ENCODE data around the gene CDC34. TPM values are rescaled to one million over a fixed set of nuclear protein-coding genes. Genes with fewer than 3 reads are reported as not detected.
A peak's percentile ranks its signal among the peaks of the same experiment; 100 is the strongest.

The CDC34 gene
- total and polyA plus RNA-seq, 5 donors from 2014 or later: 32.2 to 39.2 (median 36.9) TPM

DNA sequence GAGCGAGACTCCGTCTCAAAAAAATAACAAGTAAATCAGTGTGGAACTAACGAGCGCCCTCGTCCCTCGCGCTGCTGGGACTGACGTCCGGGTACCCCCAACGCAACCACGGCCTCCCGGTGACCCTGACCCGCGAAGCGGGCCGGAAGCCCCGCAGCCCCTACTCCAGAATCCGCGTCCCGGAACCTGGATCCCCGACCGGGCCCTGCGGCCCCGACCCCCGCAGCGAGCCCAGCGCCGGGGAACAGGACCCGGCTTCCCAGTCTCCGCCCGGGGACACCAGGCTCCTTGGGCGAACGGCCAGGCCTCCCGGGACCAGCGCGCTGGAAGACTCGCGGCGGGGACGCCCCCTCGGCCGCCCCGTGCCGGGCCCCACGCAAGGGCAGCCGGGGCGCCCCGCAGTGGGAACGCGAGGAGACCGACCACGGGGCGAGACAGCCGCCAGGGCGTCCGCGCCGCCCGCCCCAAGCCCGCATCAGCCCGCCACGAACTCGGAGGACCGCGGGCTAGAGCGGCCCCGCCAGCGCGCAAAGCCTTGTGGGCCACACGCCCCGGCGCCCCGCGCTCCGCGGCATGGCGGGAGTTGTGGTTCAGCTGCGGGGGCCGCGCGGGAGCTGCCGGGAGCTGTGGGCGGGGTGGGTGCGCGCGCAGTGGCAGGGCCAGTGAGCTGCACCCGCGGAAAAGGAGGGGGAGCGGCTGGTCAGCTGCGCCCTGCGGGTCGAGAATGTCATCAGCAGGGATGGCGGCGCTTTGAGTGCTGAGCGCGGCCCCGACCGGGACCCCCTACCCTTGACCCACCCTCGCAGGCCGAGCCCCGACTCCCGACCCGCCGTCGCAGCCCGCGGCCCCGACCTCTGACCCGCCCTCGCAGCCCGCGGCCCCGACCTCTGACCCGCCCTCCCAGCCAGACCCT, 42.8 kb upstream of the CDC34 start:
- Mint-ChIP-seq H3K4me1 (peaks cover 0 to 20% (median under 1%) of the 10 kb centered on the region in 4 donors), H3K4me3 (peak overlapping the region; percentile 79 to 92 (median 85)), H3K36me3 (no peaks in the 10 kb centered on the region), H3K27ac (peak overlapping the region in 2 of 3 donors; percentile 76 to 93), H3K9me3 (peaks cover 0 to 4% (median 0%) of the 10 kb centered on the region in 7 donors), H3K27me3 (peaks cover 11% of the 10 kb centered on the region)
- peak; percentile 88 to 95 (median 91) for DNase-seq
- peak overlapping the region; percentile 37 for H3K4me3 ChIP-seq (ENCODE audit: low read depth, low read length)
- H3K4me1 ChIP-seq (ENCODE audit: control insufficient read depth, insufficient read depth, low read length, poor library complexity, severe bottlenecking): peaks cover 14% of the 10 kb centered on the region
- H3K9me3 ChIP-seq (ENCODE audit: control insufficient read depth in 2 of 2, low read length in 2 of 2): no peaks in the 10 kb centered on the region
- no peaks in the 10 kb centered on the region for H3K36me3 ChIP-seq (ENCODE audit: control insufficient read depth, insufficient read depth, low read length)
- ATAC-seq (ENCODE audit: low read depth in 2 of 2): peak; percentile 98
- peak overlapping the region; percentile 82 for H3K27ac ChIP-seq (ENCODE audit: insufficient read depth, low read length, poor library complexity, severe bottlenecking)
- no peaks in the 10 kb centered on the region for H3K27me3 ChIP-seq (ENCODE audit: control insufficient read depth, insufficient read depth, low read length)

DNA sequence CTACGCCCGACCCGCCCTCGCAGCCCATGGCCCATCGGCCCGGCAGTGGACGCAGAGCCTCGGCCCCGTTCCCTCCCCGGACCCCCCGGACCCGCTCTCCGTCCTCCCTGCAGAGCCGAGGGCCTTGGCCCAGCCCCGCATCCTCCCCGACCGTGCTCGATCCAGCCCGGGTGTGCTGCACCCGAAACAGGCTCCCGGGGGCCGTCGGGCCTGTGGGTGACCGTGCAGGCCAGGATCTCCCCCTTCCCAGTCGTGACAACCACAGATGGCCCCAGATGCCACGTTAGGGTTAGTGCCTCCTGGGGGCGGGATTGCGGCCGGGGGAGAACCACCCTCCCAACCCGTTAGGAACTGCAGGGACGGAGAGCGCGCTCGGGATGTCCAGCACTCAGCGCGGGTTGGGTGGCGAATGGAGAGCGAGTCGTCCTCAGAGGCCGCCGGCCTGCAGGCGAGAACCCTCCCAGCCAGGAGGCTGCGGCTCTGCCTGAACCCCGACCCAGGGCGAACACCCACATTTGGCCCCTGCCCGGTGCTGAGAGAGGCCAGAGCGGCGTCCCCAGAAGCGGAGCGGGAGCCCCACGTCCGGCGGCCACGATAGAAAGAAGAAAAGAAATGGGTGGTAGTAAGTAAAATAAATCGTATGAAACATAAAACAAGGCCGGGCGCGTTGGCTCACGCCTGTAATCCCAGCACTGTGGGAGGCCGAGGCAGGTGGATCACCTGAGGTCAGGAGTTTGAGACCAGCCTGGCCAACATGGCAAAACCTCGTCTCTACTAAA, 42.0 kb upstream of the CDC34 start:
- peak in 1 of 2 donors; percentile 2 for ATAC-seq (ENCODE audit: low read depth in 2 of 2)
- peaks cover 7% of the 10 kb centered on the region for H3K27me3 Mint-ChIP-seq
- no peaks in the 10 kb centered on the region for H3K27me3 ChIP-seq (ENCODE audit: control insufficient read depth, insufficient read depth, low read length)
- peaks cover 0 to 21% (median 1%) of the 10 kb centered on the region in 4 donors for H3K4me1 Mint-ChIP-seq
- H3K4me3 ChIP-seq (ENCODE audit: low read depth, low read length): no peak overlapping the region
- peak overlapping the region; percentile 79 to 85 (median 82) for H3K4me3 Mint-ChIP-seq
- peaks cover 14% of the 10 kb centered on the region for H3K4me1 ChIP-seq (ENCODE audit: control insufficient read depth, insufficient read depth, low read length, poor library complexity, severe bottlenecking)
- DNase-seq: peak in 1 of 3 donors; percentile 30
- no peaks in the 10 kb centered on the region for H3K9me3 ChIP-seq (ENCODE audit: control insufficient read depth in 2 of 2, low read length in 2 of 2)
- H3K27ac ChIP-seq (ENCODE audit: insufficient read depth, low read length, poor library complexity, severe bottlenecking): peak overlapping the region; percentile 82
- no peaks in the 10 kb centered on the region for H3K36me3 Mint-ChIP-seq
- peaks cover 0 to 4% (median 0%) of the 10 kb centered on the region in 7 donors for H3K9me3 Mint-ChIP-seq
- H3K36me3 ChIP-seq (ENCODE audit: control insufficient read depth, insufficient read depth, low read length): no peaks in the 10 kb centered on the region
- H3K27ac Mint-ChIP-seq: peak overlapping the region in 1 of 3 donors; percentile 91

DNA sequence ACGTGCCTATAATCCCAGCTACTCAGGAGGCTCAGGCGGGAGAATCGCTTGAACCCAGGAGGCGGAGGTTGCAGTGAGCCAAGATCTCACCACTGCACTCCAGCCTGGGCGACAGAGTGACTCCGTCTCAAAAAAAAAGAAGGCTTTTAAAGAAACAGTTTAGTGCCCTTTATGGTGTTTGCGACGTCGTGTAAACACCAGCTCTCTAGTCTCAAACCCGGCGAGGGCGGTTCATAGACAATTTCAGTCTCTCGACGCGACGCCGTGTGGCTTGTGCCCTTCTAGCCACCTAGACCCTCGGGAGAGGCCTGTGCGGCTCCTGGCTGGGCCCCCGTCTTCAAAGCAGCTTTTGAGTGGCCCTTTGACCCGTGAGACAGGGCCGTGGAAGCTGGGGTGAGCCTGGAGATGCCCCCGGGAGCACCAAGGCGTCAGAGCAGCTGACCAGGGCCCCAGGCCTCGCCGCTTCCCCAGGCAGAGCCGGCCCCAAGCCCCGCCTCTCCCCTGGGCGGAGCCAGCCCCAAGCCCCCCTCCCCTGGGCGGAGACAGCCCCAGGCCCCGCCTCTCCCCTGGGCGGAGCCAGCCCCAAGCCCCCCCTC, 40.3 kb upstream of the CDC34 start:
- Mint-ChIP-seq H3K9me3 (peaks cover 0 to 3% (median 0%) of the 10 kb centered on the region in 7 donors), H3K27me3 (peaks cover 15% of the 10 kb centered on the region), H3K4me3 (peak overlapping the region in 1 of 4 donors; percentile 15), H3K36me3 (no peaks in the 10 kb centered on the region), H3K27ac (no peak overlapping the region), H3K4me1 (peaks cover 0 to 28% (median 1%) of the 10 kb centered on the region in 4 donors)
- Histone ChIP-seq H3K27ac (ENCODE audit: insufficient read depth, low read length, poor library complexity, severe bottlenecking) (no peak overlapping the region), H3K9me3 (ENCODE audit: control insufficient read depth in 2 of 2, low read length in 2 of 2) (no peaks in the 10 kb centered on the region), H3K36me3 (ENCODE audit: control insufficient read depth, insufficient read depth, low read length) (no peaks in the 10 kb centered on the region), H3K27me3 (ENCODE audit: control insufficient read depth, insufficient read depth, low read length) (no peaks in the 10 kb centered on the region), H3K4me1 (ENCODE audit: control insufficient read depth, insufficient read depth, low read length, poor library complexity, severe bottlenecking) (peaks cover 17% of the 10 kb centered on the region), H3K4me3 (ENCODE audit: low read depth, low read length) (no peak overlapping the region)
- DNase-seq (peak in 1 of 3 donors; percentile 11), ATAC-seq (ENCODE audit: low read depth in 2 of 2) (no peak)

DNA sequence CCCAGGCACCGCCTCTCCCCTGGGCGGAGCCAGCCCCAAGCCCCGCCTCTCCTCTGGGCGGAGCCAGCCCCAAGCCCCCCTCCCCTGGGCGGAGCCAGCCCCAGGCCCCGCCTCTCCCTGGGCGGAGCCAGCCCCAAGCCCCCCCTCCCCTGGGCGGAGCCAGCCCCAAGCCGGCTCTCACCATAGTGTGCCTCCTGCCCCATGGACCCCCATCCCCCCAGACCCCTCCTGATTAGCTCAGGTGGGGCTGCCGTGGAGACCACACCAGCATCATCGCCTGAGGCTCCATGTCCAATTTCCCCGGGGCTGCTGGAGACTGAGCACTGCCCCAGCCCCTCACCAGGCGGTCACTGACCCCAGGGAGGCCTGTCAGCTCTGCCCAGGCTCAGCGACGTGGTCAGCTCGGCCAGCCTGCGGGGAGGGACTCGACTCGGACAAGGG, 39.4 kb upstream of the CDC34 start:
- H3K4me3 ChIP-seq (ENCODE audit: low read depth, low read length): no peak overlapping the region
- H3K4me1 Mint-ChIP-seq: peaks cover 0 to 28% (median 1%) of the 10 kb centered on the region in 4 donors
- H3K36me3 Mint-ChIP-seq: no peaks in the 10 kb centered on the region
- H3K4me1 ChIP-seq (ENCODE audit: control insufficient read depth, insufficient read depth, low read length, poor library complexity, severe bottlenecking): peaks cover 17% of the 10 kb centered on the region
- no peaks in the 10 kb centered on the region for H3K9me3 ChIP-seq (ENCODE audit: control insufficient read depth in 2 of 2, low read length in 2 of 2)
- no peaks in the 10 kb centered on the region for H3K27me3 ChIP-seq (ENCODE audit: control insufficient read depth, insufficient read depth, low read length)
- no peak overlapping the region for H3K27ac Mint-ChIP-seq
- DNase-seq: peak in 1 of 3 donors; percentile 44
- ATAC-seq (ENCODE audit: low read depth in 2 of 2): no peak
- peaks cover 0 to 1% (median 0%) of the 10 kb centered on the region in 7 donors for H3K9me3 Mint-ChIP-seq
- no peak overlapping the region for H3K4me3 Mint-ChIP-seq
- H3K36me3 ChIP-seq (ENCODE audit: control insufficient read depth, insufficient read depth, low read length): no peaks in the 10 kb centered on the region
- H3K27ac ChIP-seq (ENCODE audit: insufficient read depth, low read length, poor library complexity, severe bottlenecking): no peak overlapping the region
- H3K27me3 Mint-ChIP-seq: peaks cover 12% of the 10 kb centered on the region

DNA sequence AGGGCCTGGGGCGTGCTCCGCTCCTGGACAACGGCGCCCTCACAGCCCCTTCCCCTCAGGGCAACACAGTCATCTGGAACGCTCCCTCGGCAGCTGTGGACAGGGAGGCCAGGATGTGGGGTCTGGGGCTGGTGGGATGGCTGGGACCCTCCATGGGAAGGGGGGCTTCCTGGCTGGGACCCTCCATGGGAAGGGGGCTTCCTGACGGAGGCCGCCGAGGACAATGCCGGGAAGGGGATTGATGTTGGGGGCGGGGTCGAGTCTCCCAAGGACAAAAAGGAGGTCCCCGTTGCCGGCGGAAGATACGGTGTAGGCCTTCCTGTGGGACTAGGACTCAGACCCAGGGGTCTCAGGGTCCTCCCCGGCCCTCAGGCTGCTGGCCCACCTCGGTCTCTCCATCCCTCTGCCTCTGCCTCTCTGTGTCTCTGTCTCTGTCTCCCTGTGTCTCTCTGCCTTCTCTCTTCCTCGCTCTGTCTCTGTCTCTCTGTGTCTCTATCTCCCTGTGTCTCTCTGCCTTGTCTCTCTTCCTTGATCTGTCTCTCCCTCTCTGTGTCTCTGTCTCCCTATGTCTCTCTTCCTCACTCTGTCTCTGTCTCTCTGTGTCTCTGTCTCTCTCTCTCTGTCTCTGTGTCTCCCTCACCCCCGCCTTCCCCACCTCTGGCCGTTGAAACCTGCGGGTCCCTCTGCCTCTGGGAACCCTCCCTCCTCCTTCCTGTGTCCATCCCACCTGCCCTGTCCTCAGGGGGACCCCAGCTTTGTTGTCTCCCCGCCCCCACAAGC, 38.0 kb upstream of the CDC34 start:
- Histone ChIP-seq H3K36me3 (ENCODE audit: control insufficient read depth, insufficient read depth, low read length) (no peaks in the 10 kb centered on the region), H3K4me1 (ENCODE audit: control insufficient read depth, insufficient read depth, low read length, poor library complexity, severe bottlenecking) (peaks cover 21% of the 10 kb centered on the region), H3K27me3 (ENCODE audit: control insufficient read depth, insufficient read depth, low read length) (no peaks in the 10 kb centered on the region), H3K4me3 (ENCODE audit: low read depth, low read length) (no peak overlapping the region), H3K27ac (ENCODE audit: insufficient read depth, low read length, poor library complexity, severe bottlenecking) (no peak overlapping the region), H3K9me3 (ENCODE audit: control insufficient read depth in 2 of 2, low read length in 2 of 2) (no peaks in the 10 kb centered on the region)
- Mint-ChIP-seq H3K4me1 (peaks cover 0 to 27% (median 1%) of the 10 kb centered on the region in 4 donors), H3K9me3 (no peaks in the 10 kb centered on the region), H3K27ac (no peak overlapping the region), H3K27me3 (peaks cover 16% of the 10 kb centered on the region), H3K36me3 (no peaks in the 10 kb centered on the region), H3K4me3 (no peak overlapping the region)
- DNase-seq: no peak
- ATAC-seq (ENCODE audit: low read depth in 2 of 2): no peak

DNA sequence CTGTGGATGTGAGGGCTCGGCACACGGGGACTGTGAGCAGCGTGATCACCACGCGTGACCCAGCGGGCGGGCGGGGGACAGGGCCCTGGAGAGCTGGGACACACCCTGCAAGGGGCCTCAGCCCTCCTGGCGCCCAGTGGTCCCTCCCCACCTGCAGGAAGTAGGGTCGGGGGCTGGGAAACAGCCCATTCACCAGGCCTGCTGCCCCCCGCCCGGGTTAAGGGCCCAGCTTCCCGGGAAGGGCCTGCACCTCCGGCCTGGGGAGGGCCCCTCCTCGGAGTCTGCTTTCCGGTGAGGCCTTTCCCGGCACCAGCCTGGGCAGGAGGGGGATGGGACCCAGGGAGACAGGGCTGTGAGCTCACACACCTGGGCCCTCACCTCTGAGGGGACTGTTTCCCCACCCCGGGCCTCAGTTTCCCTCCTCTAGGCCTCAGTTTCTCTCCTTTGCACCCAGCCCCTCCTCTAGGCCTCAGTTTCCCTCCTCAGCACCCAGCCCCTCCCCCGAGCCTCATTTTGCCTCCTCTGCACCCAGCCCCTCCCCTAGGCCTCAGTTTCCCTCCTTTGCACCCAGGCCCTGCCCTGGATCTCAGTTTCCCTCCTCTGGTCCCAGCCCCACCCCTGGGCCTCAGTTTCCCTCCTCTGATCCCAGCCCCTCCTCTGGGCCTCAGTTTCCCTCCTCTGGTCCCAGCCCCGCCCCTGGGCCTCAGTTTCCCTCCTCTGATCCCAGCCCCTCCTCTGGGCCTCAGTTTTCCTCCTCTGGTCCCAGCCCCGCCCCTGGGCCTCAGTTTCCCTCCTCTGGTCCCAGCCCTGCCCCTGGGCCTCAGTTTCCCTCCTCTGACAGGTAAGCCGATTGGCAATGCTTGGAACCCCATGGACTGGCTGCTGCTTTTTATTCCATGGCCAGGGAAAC, 37.1 kb upstream of the CDC34 start:
- no peak overlapping the region for H3K4me3 ChIP-seq (ENCODE audit: low read depth, low read length)
- no peaks in the 10 kb centered on the region for H3K9me3 ChIP-seq (ENCODE audit: control insufficient read depth in 2 of 2, low read length in 2 of 2)
- Mint-ChIP-seq H3K27ac (peak overlapping the region in 1 of 3 donors; percentile 48), H3K4me3 (no peak overlapping the region), H3K36me3 (no peaks in the 10 kb centered on the region), H3K4me1 (peaks cover 0 to 31% (median 1%) of the 10 kb centered on the region in 4 donors), H3K27me3 (peaks cover 21% of the 10 kb centered on the region), H3K9me3 (no peaks in the 10 kb centered on the region)
- no peaks in the 10 kb centered on the region for H3K36me3 ChIP-seq (ENCODE audit: control insufficient read depth, insufficient read depth, low read length)
- no peak for DNase-seq
- H3K27me3 ChIP-seq (ENCODE audit: control insufficient read depth, insufficient read depth, low read length): peaks cover 4% of the 10 kb centered on the region
- no peak for ATAC-seq (ENCODE audit: low read depth in 2 of 2)
- peaks cover 17% of the 10 kb centered on the region for H3K4me1 ChIP-seq (ENCODE audit: control insufficient read depth, insufficient read depth, low read length, poor library complexity, severe bottlenecking)
- H3K27ac ChIP-seq (ENCODE audit: insufficient read depth, low read length, poor library complexity, severe bottlenecking): no peak overlapping the region

Data from CD4-positive, CD25-positive, alpha-beta regulatory T cell (primary cell).